Measurements from ENCODE around the gene SLCO4A1. TPM values are rescaled to one million over a fixed set of nuclear protein-coding genes. Genes with fewer than 3 reads are reported as not detected.

The SLCO4A1 gene
- total and polyA plus RNA-seq, 2 donors (not counting 3 experiments of a cell fraction or from before 2014, with no cell fraction given): 1.4 to 4.1 TPM

GRCh38 chr20:62678553-62678952, 36.2 kb downstream of the SLCO4A1 start:
- no peak for FAIRE-seq
- H3K9ac ChIP-seq (replicated peaks; ENCODE audit: extremely low read depth, insufficient read depth, low read length): no peak overlapping the region
- H2AFZ ChIP-seq (ENCODE audit: low read depth, low read length): no peak overlapping the region
- no TSS peak for BruUV-seq (replicated peaks)
- H3K9me3 ChIP-seq (replicated peaks; ENCODE audit: control insufficient read depth, insufficient read depth, low read length): no peaks in the 10 kb centered on the region
- H3K4me1 ChIP-seq (ENCODE audit: control insufficient read depth, extremely low read depth, insufficient read depth, low read length): no peaks in the 10 kb centered on the region
- H3K4me3 ChIP-seq (replicated peaks in 1 of 3; ENCODE audit: insufficient read depth in 1 of 3, low read depth in 1 of 3, low read length in 3 of 3): no peak overlapping the region
- no peaks in the 10 kb centered on the region for H4K20me1 ChIP-seq (replicated peaks; ENCODE audit: control insufficient read depth, extremely low read depth, insufficient read depth, low read length)
- no peaks in the 10 kb centered on the region for H3K9me1 ChIP-seq (replicated peaks; ENCODE audit: control insufficient read depth, extremely low read depth, insufficient read depth, low read length)
- POLR2A ChIA-PET: no interaction called here
- peaks cover 0 to 2% of the 10 kb centered on the region in 2 experiments for H3K27me3 ChIP-seq (ENCODE audit: control insufficient read depth in 2 of 2, insufficient read depth in 2 of 2, low read length in 2 of 2)
- dilution Hi-C loops (cut with MboI; ENCODE audit: extremely low pct_ligation_motif_present, low sequenced_read_pairs) (no loop called here), intact Hi-C loops (cut with micrococcal nuclease) (no loop called here)
- no peak overlapping the region for H3K27ac ChIP-seq (ENCODE audit: insufficient read depth, low read depth, low read length)
- no peaks in the 10 kb centered on the region for H3K79me2 ChIP-seq (ENCODE audit: control insufficient read depth, insufficient read depth, low read length)
- TF ChIP-seq CTCF (IDR thresholded peaks at IDR 0.05; ENCODE audit: extremely low read depth in 1 of 2, insufficient read depth in 1 of 2, low read depth in 1 of 2, low read length in 2 of 2) (no peak), MAX (IDR thresholded peaks at IDR 0.05; ENCODE audit: insufficient read depth, insufficient read length) (no peak), JUN (IDR thresholded peaks at IDR 0.05; ENCODE audit: borderline replicate concordance, insufficient read depth, insufficient read length, low read depth) (no peak), POLR2A (IDR thresholded peaks at IDR 0.05; ENCODE audit: low read depth, low read length) (no peak), EZH2 (IDR thresholded peaks at IDR 0.05; ENCODE audit: borderline replicate concordance, low read depth, low read length, severe bottlenecking) (no peak), POLR2AphosphoS5 (IDR thresholded peaks at IDR 0.05; ENCODE audit: insufficient read depth, low read depth, low read length) (no peak), MYC (IDR thresholded peaks at IDR 0.05; ENCODE audit: low read depth, low read length) (no peak), GATA2 (IDR thresholded peaks at IDR 0.05; ENCODE audit: insufficient read depth, insufficient read length, low read depth, low read length) (no peak), FOS (IDR thresholded peaks at IDR 0.05; ENCODE audit: borderline replicate concordance, insufficient read depth, low read length) (no peak)
- CTCF ChIA-PET: interaction anchor here (1.0 to 1.8 kb wide), 5 partner anchors 9 to 113 kb away, joined by 3 to 8 read pairs (median 7); no protein-coding TSS in a partner anchor
- H3K36me3 ChIP-seq (ENCODE audit: control insufficient read depth in 2 of 2, extremely low read depth in 1 of 2, insufficient read depth in 2 of 2, low read length in 2 of 2): no peaks in the 10 kb centered on the region
- no peak overlapping the region for H3K4me2 ChIP-seq (ENCODE audit: insufficient read depth, low read length)
- no peak for DNase-seq (ENCODE audit: low read depth, low spot score)
